H1 (cell line): Measurements from ENCODE around the gene ACBD4. TPM values are rescaled to one million over a fixed set of nuclear protein-coding genes. Genes with fewer than 3 reads are reported as not detected.

Source experiments
- CTCF ChIA-PET: fragments of 300-600 bp; sonication (Branson Sonifier 250); formaldehyde crosslinking; loops from one replicate; lab custom pipeline; 2021; ENCODE audit not compliant: partially characterized antibody; lab: Charles Lee
- POLR2A ChIA-PET: fragments of 300-600 bp; sonication (Branson Sonifier 250); formaldehyde crosslinking; loops from one replicate; lab custom pipeline; 2021; ENCODE audit warnings: inconsistent platforms; ENCODE audit not compliant: partially characterized antibody; lab: Charles Lee
- DNase-seq, 2 experiments: peaks; one replicate each; pipeline versions ENCODE4 v3.0.0 to v3.0.0-alpha.2; 2010 to 2022; ENCODE audit warnings: low spot score in 2 of 2, low read depth in 1 of 2, mixed read lengths in 1 of 2
- FAIRE-seq: peaks from 2 replicates; lab custom pipeline; 2011; peaks lifted over from hg19 to GRCh38; lab: Jason Lieb, UNC
- H2AFZ ChIP-seq: 2 replicates; pipeline ENCODE4 v1.8.1; 2012; ENCODE audit warnings: low read length, inconsistent platforms
- H2AK5ac ChIP-seq: 2 replicates; pipeline ENCODE4 v1.6.1; 2013; ENCODE audit warnings: low read depth, low read length
- H2BK120ac ChIP-seq: replicated peaks from 2 replicates; pipeline ENCODE3; 2013; ENCODE audit warnings: low read depth, low read length, inconsistent platforms
- H2BK12ac ChIP-seq: 2 replicates; pipeline ENCODE4 v1.6.1; 2013; ENCODE audit warnings: low read depth, low read length
- H2BK15ac ChIP-seq: 2 replicates; pipeline ENCODE4 v1.6.1; 2013; ENCODE audit warnings: low read length
- H2BK20ac ChIP-seq: 2 replicates; pipeline ENCODE4 v1.6.1; 2013; ENCODE audit warnings: low read length
- H2BK5ac ChIP-seq: 2 replicates; pipeline ENCODE4 v1.6.1; 2013; ENCODE audit warnings: low read depth, low read length
- H3K14ac ChIP-seq: 2 replicates; pipeline ENCODE4 v1.6.1; 2013; ENCODE audit warnings: inconsistent platforms; ENCODE audit not compliant: insufficient read length
- H3K18ac ChIP-seq: 2 replicates; pipeline ENCODE4 v1.6.1; 2013; ENCODE audit warnings: low read length; ENCODE audit errors: extremely low read depth
- H3K23ac ChIP-seq: 2 replicates; pipeline ENCODE4 v1.6.1; 2013; ENCODE audit warnings: inconsistent platforms; ENCODE audit not compliant: insufficient read length
- H3K23me2 ChIP-seq: 2 replicates; pipeline ENCODE4 v1.6.1; 2013; ENCODE audit warnings: low read depth, low read length
- H3K27ac ChIP-seq: 2 replicates; pipeline ENCODE4 v1.6.1; 2011; ENCODE audit warnings: low read depth, low read length, inconsistent platforms
- H3K27me3 ChIP-seq, 4 experiments: replicated peaks in 1 of 4; 1 replicate in 1 of 4; 2 replicates in 3 of 4; pipeline versions ENCODE4 v1.6.1 to v1.8.1; 2011 to 2013; ENCODE audit warnings: low read length in 3 of 4, mild to moderate bottlenecking in 3 of 4, inconsistent platforms in 2 of 4, mixed read lengths in 2 of 4, moderate library complexity in 1 of 4; ENCODE audit not compliant: control insufficient read depth in 3 of 4, insufficient read depth in 3 of 4; ENCODE audit errors: extremely low read depth in 1 of 4
- H3K36me3 ChIP-seq, 4 experiments: 2 replicates each; pipeline versions ENCODE4 v1.6.1 to v1.8.1; 2011 to 2013; ENCODE audit warnings: mild to moderate bottlenecking in 4 of 4, low read length in 3 of 4, moderate library complexity in 2 of 4, control low read depth in 1 of 4, inconsistent platforms in 1 of 4; ENCODE audit not compliant: insufficient read depth in 4 of 4, control insufficient read depth in 2 of 4
- H3K4ac ChIP-seq: replicated peaks from 2 replicates; pipeline ENCODE3; 2013; ENCODE audit warnings: low read length, low read depth, mixed read lengths, inconsistent platforms; ENCODE audit not compliant: insufficient read length
- H3K4me1 ChIP-seq, 4 experiments: replicated peaks in 1 of 4; 1 replicate in 1 of 4; 2 replicates in 3 of 4; pipeline versions ENCODE4 v1.6.1 to v1.8.1; 2011 to 2013; ENCODE audit warnings: low read length in 3 of 4, inconsistent platforms in 2 of 4, mixed read lengths in 1 of 4; ENCODE audit not compliant: insufficient read depth in 4 of 4, control insufficient read depth in 3 of 4
- H3K4me2 ChIP-seq, 2 experiments: 2 replicates each; pipeline versions ENCODE4 v1.6.1 to v1.8.1; 2011 to 2013; ENCODE audit warnings: low read depth in 2 of 2, low read length in 2 of 2, control low read depth in 1 of 2, inconsistent platforms in 1 of 2, mild to moderate bottlenecking in 1 of 2; ENCODE audit not compliant: insufficient read depth in 1 of 2
- H3K4me3 ChIP-seq, 4 experiments: fragments of 200-600, 300-600 bp in 1 of 4; sonication (generic), shearing (Covaris generic), sonication (Bioruptor Twin) in 1 of 4; 2 replicates each; pipeline versions ENCODE4 v1.5.1 to v1.8.1; 2011 to 2016; ENCODE audit warnings: low read length in 4 of 4, low read depth in 3 of 4, control low read depth in 2 of 4, inconsistent platforms in 2 of 4, mild to moderate bottlenecking in 2 of 4, mixed read lengths in 1 of 4, moderate library complexity in 1 of 4; ENCODE audit not compliant: insufficient read depth in 2 of 4; ENCODE audit errors: extremely low read depth in 1 of 4
- H3K56ac ChIP-seq: replicated peaks from 2 replicates; pipeline ENCODE3; 2013; ENCODE audit warnings: low read depth, mild to moderate bottlenecking, mixed read lengths, low read length, inconsistent platforms; ENCODE audit not compliant: insufficient read length
- H3K79me1 ChIP-seq: 2 replicates; pipeline ENCODE4 v1.6.1; 2013; ENCODE audit warnings: low read depth, low read length, control low read depth
- H3K79me2 ChIP-seq, 2 experiments: 2 replicates each; pipeline versions ENCODE4 v1.6.1 to v1.8.1; 2012 to 2013; ENCODE audit warnings: low read length in 2 of 2, mild to moderate bottlenecking in 2 of 2, inconsistent platforms in 1 of 2; ENCODE audit not compliant: insufficient read depth in 2 of 2, control insufficient read depth in 1 of 2
- H3K9ac ChIP-seq, 4 experiments: replicated peaks in 1 of 4; 1 replicate in 1 of 4; 2 replicates in 3 of 4; pipeline versions ENCODE4 v1.6.1 to v1.8.1; 2011 to 2013; ENCODE audit warnings: low read depth in 3 of 4, low read length in 3 of 4, control low read depth in 2 of 4, mild to moderate bottlenecking in 2 of 4, moderate library complexity in 2 of 4, inconsistent platforms in 1 of 4; ENCODE audit errors: extremely low read depth in 1 of 4
- H3K9me3 ChIP-seq, 2 experiments: 2 replicates each; pipeline versions ENCODE4 v1.6.1 to v1.8.1; 2012 to 2013; ENCODE audit warnings: mild to moderate bottlenecking in 2 of 2, moderate library complexity in 2 of 2, control low read depth in 1 of 2, inconsistent platforms in 1 of 2, low read depth in 1 of 2, low read length in 1 of 2, mixed read lengths in 1 of 2; ENCODE audit not compliant: insufficient read depth in 2 of 2
- H4K20me1 ChIP-seq, 2 experiments: replicated peaks in 1 of 2; 2 replicates each; pipeline versions ENCODE3 to v1.8.1; 2011 to 2013; ENCODE audit warnings: inconsistent platforms in 2 of 2, low read length in 2 of 2, mild to moderate bottlenecking in 1 of 2; ENCODE audit not compliant: insufficient read depth in 2 of 2, control insufficient read depth in 1 of 2
- H4K5ac ChIP-seq: 2 replicates; pipeline ENCODE4 v1.6.1; 2013; ENCODE audit warnings: low read length, low read depth, mixed read lengths, inconsistent platforms; ENCODE audit not compliant: insufficient read length
- H4K8ac ChIP-seq: 2 replicates; pipeline ENCODE4 v1.8.0; 2013; ENCODE audit warnings: mild to moderate bottlenecking, moderate library complexity, low read length, inconsistent platforms; ENCODE audit not compliant: insufficient read depth; ENCODE audit errors: extremely low read depth
- H4K91ac ChIP-seq: replicated peaks from 2 replicates; pipeline ENCODE3; 2013; ENCODE audit warnings: low read length, mixed read lengths, inconsistent platforms; ENCODE audit not compliant: insufficient read length
- ASH2L ChIP-seq: fragments of 200-600, 300-600 bp; sonication (generic); IDR thresholded peaks from one replicate; pipeline ENCODE4 v1.7.1; 2017; ENCODE audit warnings: low read length
- CBX5 ChIP-seq: fragments of 300-800, 300-1000 bp; sonication (generic); IDR thresholded peaks from 2 replicates; pipeline ENCODE4 v1.7.1; 2016; ENCODE audit warnings: antibody characterized with exemption, low read length, low read depth
- CEBPB ChIP-seq: IDR thresholded peaks from 2 replicates; pipeline ENCODE4 v1.6.1; 2012; ENCODE audit warnings: low read depth, low read length
- CREB1 ChIP-seq: IDR thresholded peaks from 2 replicates; pipeline ENCODE4 v1.6.1; 2012; ENCODE audit warnings: inconsistent platforms
- HDAC2 ChIP-seq, 2 experiments: fragments of 300-600 bp in 1 of 2; sonication (generic) in 1 of 2; IDR thresholded peaks; 2 replicates each; pipeline ENCODE4 v1.6.1; 2011 to 2012; ENCODE audit warnings: low read depth in 2 of 2, low read length in 2 of 2, mild to moderate bottlenecking in 2 of 2, moderate library complexity in 2 of 2, borderline replicate concordance in 1 of 2, inconsistent platforms in 1 of 2
- JUND ChIP-seq: IDR thresholded peaks from 2 replicates; pipeline ENCODE4 v1.6.1; 2011; ENCODE audit warnings: mild to moderate bottlenecking, improper control_type of control experiment, low read length
- SP1 ChIP-seq: IDR thresholded peaks from 2 replicates; pipeline ENCODE4 v1.6.1; 2011; ENCODE audit warnings: low read depth, low read length
- SP4 ChIP-seq: IDR thresholded peaks from 2 replicates; pipeline ENCODE4 v1.6.1; 2012; ENCODE audit warnings: low read length, inconsistent platforms
- SRF ChIP-seq: IDR thresholded peaks from 2 replicates; pipeline ENCODE4 v1.6.1; 2011; ENCODE audit warnings: mild to moderate bottlenecking, low read depth, low read length, moderate library complexity
- TAF7 ChIP-seq: optimal IDR thresholded peaks from 2 replicates; pipeline ENCODE3; 2011; ENCODE audit warnings: low read depth, mild to moderate bottlenecking, inconsistent platforms, low read length, moderate library complexity, borderline replicate concordance
- TBP ChIP-seq: IDR thresholded peaks from 2 replicates; pipeline ENCODE4 v1.6.1; 2011; ENCODE audit warnings: low read depth, low read length, improper control_type of control experiment
- WGBS, 2 experiments: shearing (Covaris generic) in 1 of 2; methylation state at CpG; one replicate each; pipeline versions ENCODE4 v1.1.6 to v1.1.7; 2013 to 2015; ENCODE audit warnings: low lambda C conversion rate in 2 of 2, mixed read lengths in 2 of 2, inconsistent platforms in 1 of 2, low coverage in 1 of 2, missing lambda C conversion rate in 1 of 2; ENCODE audit not compliant: insufficient replicate concordance in 2 of 2, insufficient coverage in 1 of 2, insufficient read length in 1 of 2; ENCODE audit errors: extremely low coverage in 1 of 2, missing lambda C conversion rate in 1 of 2; 5-methylcytosine and 5-hydroxymethylcytosine counted together
- polyA plus RNA-seq, 7 experiments: library from polyadenylated mRNA; depleted of rRNA in 3 of 7; stranded (reverse) in 5 of 7; unstranded in 2 of 7; fragments of >200 nt in 5 of 7; fragments of 200-250 nt in 2 of 7; gene quantifications; 1 replicate in 5 of 7; 2 replicates in 1 of 7; 4 replicates in 1 of 7; pipeline versions ENCODE4 v1.2.1 to v1.2.3, GENCODE V29; 2011 to 2013; ENCODE audit warnings: missing spikeins in 2 of 7, mixed read lengths in 2 of 7
- total RNA-seq: library from RNA; stranded (reverse); fragmentation: NEBNext Ultra II Directional; extraction: Animal tissue kit (Norgen Biotek cat#: 25700); gene quantifications from 2 replicates; pipeline ENCODE4 v1.2.1, GENCODE V29; 2021
- TF ChIP-seq, protein P1 (sequence below): IDR thresholded peaks from 2 replicates; pipeline ENCODE4 v1.6.1; 2012; ENCODE audit warnings: inconsistent platforms

Gene ACBD4
- total and polyA plus RNA-seq, 2 of the 8 experiments (the other 6 are each of a cell fraction or from before 2014, with no cell fraction given), result 7.3 to 10.7 TPM

- FAIRE-seq (no peak), DNase-seq (no peak)
- Histone ChIP-seq H3K27ac (no peak overlapping the region), H3K79me1 (no peaks in the 10 kb centered on the region; the same call in 1 of the 2 replicates), H3K4me2 (no peak overlapping the region), H3K56ac (no peak overlapping the region), H2BK12ac (no peak overlapping the region), H2BK5ac (0 out of 2 replicates have a peak overlapping the region, but pooled peaks have one; percentile 8), H3K36me3 (peaks cover 23 to 68% (median 59%) of the 10 kb centered on the region in 4 experiments), H4K20me1 (peaks cover 0 to 15% of the 10 kb centered on the region in 2 experiments), H3K27me3 (no peaks in the 10 kb centered on the region), H2BK15ac (no peak overlapping the region), H3K4ac (no peak overlapping the region), H2BK20ac (no peak overlapping the region), H4K8ac (peak overlapping the region; percentile 57; the same call in 1 of the 2 replicates), H2AFZ (no peak overlapping the region), H4K91ac (no peak overlapping the region), H3K23ac (no peak overlapping the region), H3K79me2 (no peaks in the 10 kb centered on the region), H4K5ac (no peak overlapping the region), H3K23me2 (no peaks in the 10 kb centered on the region; the same call in 1 of the 2 replicates), H3K9me3 (no peaks in the 10 kb centered on the region), H3K9ac (no peak overlapping the region), H3K4me3 (no peak overlapping the region), H3K14ac (no peak overlapping the region), H3K4me1 (peaks cover 0 to 7% (median 0%) of the 10 kb centered on the region in 4 experiments; a peak in 3 of 7 replicates), H2BK120ac (no peak overlapping the region), H2AK5ac (no peak overlapping the region), H3K18ac (no peak overlapping the region)
- ChIA-PET POLR2A (interaction anchor here (0.6 kb wide), 1 partner anchor 295 kb away, joined by 4 read pairs; no protein-coding TSS in a partner anchor), CTCF (interaction anchor here (1.0 to 3.2 kb wide), 2 partner anchors 11 to 43 kb away, joined by 3 to 9 read pairs; no protein-coding TSS in a partner anchor)
- 92% methylated on average over 11 of the region's 11 CpGs; no CpG with 5 or more reads in 1 of the 2 experiments for WGBS, 2 experiments
- TF ChIP-seq SP1 (no peak), SP4 (no peak), TBP (no peak), JUND (no peak), ASH2L (no peak), HDAC2 (IDR thresholded peaks at IDR 0.05; ENCODE audit: borderline replicate concordance in 1 of 2, low read depth in 2 of 2, low read length in 2 of 2) (no peak), CBX5 (no peak), CREB1 (no peak), SRF (no peak), CEBPB (no peak), TAF7 (no peak)
- TF ChIP-seq, protein P1, sequence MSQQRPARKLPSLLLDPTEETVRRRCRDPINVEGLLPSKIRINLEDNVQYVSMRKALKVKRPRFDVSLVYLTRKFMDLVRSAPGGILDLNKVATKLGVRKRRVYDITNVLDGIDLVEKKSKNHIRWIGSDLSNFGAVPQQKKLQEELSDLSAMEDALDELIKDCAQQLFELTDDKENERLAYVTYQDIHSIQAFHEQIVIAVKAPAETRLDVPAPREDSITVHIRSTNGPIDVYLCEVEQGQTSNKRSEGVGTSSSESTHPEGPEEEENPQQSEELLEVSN, result no peak
Measured at GRCh38 chr17:45091778-45092425, 43.6 kb upstream of the ACBD4 start.
